GM04504 (cell line): ENCODE measurements around the gene METTL5.
"Not testable (repeated sequence)": the region's sequence is repeated elsewhere in the genome, so short reads cannot be mapped to it uniquely, and the experiment has no call there.

ENCODE experiments used
- DNase-seq: peaks from one replicate; pipeline ENCODE4 v3.0.0-alpha.2; 2012; ENCODE audit warnings: low read depth

The METTL5 gene

DNA sequence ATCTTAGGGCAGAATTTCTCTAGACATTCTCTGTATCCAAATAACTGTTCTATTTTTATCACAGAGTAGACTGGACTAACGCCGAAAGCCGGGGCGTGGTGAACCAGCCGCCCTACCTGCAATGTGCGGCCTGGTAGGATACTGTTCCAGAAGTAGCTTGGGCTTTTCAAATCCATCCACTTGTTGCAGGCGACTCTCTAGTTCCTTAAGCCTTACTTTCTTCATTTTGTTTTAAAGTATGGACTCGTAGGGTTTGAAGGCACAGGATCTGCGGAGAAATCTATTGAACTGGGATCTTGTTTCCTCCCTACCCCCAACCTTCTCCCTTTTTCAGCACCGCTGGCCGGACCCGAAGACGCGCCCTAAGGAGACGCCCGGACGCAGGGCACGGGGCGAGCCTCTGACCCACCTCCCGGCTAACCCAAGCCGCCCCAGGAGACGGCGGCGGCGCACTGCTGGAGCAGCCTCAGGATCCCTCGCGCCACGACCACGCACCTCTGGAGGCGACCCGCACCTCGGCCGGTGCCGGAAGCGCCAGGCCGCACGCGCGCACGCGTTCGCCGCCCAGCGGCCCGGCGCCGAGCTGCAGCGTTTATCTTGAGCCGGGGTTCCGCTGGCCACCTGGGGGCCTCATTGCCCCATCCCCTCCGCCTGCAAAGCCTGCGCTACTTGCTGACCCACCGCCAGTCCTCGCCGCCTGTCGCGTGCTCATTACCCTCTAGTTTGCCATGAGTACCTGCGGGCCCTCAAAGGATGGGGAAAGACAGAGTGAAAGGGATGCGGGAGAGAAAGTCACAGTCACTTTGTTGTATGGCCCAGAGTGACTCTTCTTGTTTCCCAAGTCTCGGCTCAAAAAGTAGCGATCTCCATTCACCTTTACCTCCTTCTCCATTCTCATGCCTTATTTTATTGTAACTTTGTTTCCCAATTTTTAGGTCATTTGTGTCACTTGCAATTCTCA, at the start of gene METTL5:
Gene METTL5 (minus strand): TSS at position 533 of the 961 bp plus-strand sequence. CDS start 308 bp downstream, at position 225.
- DNase-seq: peak; percentile 44

DNA sequence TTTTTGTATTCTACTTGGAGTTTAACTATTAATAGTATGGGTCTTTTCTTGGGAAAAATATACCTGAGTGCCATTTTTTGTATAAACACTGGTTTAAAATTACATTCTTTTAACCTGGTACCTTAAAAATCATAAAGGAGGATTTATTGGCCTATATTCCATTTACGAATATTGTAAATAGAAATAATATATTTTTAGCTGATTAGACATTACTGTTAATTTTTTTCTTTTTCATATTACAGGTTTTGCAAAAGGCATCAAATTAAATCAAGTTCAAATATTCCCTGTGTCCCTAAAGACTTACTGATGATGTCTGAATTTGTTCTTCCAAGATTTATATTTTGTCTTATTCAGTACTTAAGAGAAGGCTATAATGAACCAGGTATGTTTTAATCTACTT, 47.3 kb upstream of the METTL5 start:
- no peak for DNase-seq

DNA sequence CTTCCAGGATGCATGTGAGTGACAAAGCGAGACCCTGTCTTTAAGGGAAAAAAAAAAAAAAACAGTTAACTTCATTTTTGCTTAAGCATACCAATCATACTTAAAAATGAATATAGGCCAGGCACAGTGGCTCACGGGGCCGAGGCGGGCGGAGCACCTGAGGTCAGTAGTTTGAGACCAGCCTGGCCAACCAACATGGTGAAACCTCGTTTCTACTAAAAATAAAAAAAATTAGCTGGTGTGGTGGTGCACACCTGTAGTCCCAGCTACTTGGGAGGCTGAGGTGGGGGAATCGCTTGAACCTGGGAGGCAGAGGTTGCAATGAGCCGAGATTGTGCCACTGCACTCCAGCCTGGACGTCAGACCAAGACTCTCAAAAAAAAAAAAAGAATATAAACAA, 46.7 kb upstream of the METTL5 start:
- DNase-seq: not testable (repeated sequence)

DNA sequence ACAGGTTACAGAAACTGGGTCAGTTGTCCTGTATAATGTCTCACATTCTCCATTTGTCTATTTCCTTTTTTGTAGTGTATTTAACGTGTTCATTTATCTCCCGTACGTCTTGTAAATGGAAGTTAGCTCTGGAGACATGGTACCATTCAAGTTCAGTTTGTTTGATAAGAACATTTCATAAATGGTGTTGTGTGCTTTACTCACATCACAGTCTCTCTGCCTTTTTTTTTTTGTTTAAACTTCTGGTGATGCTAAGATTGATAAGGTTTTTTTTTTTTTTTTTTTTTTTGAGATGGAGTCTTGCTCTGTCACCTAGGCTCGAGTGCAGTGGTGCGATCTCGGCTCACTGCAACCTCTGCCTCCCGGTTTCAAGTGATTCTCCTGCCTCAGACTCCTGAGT, 44.2 kb upstream of the METTL5 start:
- no peak for DNase-seq

DNA sequence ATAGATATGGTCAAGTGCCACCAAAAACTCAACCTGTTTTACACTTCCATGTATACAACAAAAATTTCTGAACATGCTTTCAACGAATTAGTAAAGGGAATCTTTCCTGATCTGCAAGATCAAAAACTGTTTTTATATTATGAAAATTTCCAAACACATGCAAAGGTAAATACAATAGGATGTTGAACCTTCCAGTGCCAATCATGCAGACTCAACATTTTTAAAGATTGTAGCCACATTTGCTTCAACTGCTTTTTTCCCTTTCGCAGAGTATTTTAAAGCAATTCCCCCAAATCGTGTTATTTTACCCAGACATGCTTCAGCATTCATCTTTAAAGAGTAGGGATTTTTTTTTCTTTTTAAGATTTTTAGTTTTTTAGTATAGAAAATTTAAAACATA, 42.9 kb upstream of the METTL5 start:
- no peak for DNase-seq

DNA sequence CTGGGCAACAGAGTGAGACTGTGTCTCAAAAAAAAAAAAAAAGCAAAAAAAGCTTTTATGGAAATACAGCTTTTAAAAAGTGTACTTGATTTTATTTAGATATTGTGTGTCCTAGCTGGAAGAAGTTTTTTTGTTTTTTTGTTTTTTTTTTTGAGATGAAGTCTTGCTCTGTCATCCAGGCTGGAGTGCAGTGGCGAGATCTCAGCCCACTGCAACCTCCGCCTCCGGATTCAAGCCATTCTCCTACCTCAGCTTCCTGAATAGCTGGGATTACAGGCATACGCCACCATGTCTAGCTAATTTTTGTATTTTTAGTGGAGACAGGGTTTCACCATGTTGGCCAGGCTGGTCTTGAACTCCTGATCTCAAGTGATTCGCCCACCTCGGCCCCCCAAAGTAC, 41.5 kb upstream of the METTL5 start:
- not testable (repeated sequence) for DNase-seq

DNA sequence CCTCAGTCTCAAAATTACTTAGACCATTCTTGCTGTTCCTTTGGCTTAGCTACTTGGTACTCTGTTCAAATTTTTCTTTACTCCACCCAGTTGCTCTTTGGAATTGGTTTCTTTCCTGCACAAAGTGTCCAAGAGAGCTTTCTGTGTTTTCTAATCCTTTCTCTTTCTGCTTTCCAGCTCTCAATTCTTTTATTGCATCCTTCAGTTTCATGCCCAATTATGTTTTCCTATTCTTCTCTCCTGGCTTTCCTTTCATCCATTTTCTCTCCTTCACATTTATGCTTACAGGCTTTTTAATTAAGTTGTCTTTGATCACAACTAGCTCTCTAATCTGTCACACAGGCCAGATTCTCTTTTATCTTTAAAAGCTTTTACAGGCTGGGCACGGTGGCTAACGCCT, 40.8 kb upstream of the METTL5 start:
- no peak for DNase-seq

DNA sequence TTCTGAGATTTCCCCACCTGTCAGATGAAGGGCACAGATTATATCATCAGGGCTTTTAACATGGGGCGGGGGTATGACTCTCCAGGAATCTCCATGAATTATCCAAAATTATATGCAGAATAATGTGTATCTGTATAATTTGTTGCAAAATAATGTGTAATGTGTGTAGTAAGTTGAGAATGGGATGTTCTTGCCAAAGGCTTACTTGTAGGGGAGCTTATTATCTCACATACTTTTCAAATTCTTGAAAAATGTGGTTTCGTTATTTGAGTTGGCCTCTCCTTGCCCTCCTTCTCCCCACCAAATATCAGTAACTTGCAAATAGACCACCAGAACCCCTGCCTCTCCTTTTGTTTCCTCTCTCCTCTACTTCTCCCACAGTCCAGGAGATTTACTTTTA, 38.1 kb upstream of the METTL5 start:
- DNase-seq: no peak

DNA sequence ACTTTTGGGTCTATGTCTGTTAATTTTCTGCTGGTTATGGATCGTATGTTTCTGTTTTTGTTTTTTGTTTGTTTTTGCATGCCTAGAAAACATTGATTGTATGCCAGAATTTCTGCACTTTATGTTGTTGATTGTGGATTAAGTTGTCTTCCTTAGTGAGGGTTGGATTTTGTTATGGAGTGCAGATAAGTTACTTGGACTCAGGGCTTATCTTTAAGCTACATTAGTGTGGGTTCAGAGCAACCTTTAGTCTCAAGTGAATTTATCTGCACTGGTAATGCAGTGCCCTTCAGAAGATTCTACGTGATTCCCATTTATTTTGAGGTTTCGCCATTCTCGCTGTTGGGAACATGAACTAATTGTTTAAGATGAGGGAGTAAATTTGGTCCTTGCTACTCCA, 35.4 kb upstream of the METTL5 start:
- no peak for DNase-seq

DNA sequence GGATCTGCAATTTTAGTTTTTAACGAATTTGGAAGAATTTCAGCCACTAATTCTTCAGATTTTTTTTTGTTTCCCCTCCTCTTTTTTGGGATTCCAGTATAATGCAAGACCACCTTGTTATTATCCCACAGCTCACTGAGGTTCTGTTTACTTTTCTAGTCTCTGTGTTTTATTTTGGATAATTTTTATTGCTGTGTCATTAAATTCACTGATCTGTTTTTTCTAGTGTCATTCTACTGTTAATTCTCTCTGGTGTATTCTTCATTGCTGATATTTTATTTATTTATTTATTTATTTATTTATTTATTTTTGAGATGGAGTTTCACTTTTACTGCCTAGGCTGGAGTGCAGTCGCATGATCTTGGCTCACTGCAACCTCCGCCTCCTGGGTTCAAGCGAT, 34.7 kb upstream of the METTL5 start:
- DNase-seq: no peak

DNA sequence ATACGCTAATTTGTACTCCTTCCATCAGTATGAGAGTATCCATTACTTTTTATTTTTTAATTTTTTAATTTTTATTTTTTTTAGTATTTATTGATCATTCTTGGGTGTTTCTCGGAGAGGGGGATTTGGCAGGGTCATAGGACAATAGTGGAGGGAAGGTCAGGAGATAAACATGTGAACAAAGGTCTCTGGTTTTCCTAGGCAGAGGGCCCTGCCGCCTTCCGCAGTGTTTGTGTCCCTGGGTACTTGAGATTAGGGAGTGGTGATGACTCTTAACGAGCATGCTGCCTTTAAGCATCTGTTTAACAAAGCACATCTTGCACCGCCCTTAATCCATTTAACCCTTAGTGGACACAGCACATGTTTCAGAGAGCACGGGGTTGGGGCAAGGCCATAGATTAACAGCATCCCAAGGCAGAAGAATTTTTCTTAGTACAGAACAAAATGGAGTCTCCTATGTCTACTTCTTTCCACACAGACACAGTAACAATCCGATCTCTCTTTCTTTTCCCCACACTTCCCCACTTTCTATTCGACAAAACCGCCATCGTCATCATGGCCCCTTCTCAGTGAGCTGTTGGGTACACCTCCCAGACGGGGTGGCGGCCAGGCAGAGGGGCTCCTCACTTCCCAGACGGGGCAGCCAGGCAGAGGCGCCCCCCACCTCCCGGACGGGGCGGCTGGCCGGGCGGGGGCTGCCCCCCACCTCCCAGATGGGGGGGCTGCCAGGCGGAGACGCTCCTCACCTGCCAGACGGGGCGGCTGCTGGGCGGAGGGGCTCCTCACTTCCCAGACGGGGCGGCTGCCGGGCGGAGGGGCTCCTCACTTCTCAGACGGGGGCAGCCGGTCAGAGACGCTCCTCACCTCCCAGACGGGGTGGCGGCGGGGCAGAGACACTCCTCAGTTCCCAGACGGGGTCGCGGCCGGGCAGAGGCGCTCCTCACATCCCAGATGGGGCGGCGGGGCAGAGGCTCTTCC, 30.9 kb upstream of the METTL5 start:
- DNase-seq: not testable (repeated sequence)

DNA sequence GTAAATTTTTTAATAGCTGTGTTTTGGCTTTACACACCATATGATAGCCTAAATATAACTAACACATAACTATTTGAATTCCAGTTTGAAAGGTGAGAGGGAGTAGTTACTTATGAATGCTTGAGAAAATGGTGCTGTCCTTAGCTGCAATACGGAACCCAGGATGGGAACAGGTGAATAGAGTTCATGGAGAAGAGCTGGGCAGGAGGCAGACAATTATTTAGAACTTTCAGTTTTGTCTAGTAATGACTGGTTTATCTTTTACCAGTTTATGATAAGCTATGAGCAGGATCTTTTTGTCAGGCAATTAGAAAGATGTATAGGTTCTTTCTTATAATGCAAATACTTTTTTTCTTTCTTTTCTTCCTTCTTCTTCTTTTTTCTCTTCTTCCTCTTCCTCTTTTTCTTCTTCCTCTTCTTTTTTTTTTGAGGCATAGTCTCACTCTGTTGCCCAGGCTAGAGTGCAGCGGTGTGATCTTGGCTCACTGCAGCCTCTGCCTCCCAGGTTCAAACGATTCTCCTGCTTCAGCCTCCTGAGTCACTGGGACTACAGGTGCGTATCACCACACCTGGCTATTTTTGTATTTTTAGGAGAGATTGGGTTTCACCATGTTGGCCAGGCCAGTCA, 28.4 kb upstream of the METTL5 start:
- no peak for DNase-seq

DNA sequence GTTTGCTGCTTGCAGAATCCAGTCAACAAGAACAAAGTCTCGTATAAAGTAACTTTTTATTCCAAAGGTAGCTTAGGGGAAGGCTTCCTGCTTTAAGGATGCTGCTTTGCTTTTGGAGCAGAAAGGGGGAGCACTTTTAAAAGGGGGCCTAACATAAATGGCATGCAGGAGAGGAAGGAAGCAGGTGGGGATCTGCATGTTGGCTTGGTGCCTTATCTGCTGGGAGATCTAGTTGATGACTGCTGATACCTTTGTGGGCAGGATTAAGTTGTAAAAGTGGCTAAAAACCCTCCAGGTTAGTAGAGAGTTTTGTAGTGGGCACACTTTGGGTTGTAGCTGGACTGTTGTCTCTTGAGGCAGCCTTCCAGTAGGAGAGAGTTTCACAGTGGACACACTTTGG, 25.0 kb upstream of the METTL5 start:
- no peak for DNase-seq

DNA sequence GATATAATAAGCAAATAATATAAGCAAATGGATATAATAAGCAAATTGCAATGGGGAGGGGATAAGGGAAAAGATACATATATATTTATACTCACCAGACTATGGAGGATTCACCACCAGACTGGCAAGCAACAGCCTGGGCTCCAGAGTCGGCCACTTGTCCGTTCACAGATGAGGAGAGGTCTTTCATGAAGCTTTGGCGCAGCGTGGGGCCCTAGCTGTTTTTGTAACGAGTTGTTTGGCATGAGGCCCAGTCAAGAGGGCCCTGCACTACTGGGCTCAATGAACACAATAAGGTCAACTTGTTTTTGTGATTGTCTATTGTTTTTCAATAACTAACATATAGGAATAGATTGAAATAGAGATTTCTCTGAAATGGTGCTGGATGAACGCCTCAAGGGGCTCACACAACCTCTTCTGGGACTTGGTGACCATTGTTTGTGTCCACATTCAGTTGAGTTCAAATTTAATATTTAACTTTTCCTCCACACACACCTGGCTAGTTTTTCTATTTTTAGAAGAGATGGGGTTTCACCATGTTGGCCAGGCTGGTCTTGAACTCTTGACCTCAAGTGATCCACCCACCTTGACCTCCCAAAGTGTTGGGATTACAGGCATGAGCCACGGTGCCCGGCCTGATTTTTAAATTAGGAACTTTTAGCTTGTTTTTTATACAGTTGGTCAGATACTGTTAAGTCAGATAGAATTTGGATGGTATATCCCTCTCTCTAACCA, 24.4 kb upstream of the METTL5 start:
- DNase-seq: not testable (repeated sequence)

DNA sequence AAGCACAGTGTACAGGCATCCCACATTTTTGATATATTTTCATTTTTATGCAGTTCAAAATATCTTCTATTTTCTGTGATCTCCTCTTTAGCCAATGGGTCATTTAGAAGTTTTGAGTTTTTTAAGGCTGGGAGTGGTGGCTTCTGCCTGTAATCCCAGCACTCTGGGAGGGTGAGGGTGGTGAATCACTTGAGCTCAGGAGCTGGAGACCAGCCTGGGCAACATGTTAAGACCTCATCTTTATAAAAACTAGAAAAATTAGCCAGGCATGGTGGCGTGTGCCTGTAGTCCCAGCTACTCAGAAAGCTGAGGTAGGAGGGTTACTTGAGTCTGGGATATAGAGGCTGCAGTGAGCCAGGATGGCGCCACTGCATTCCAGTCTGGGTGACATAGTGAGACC, 20.3 kb upstream of the METTL5 start:
- no peak for DNase-seq

DNA sequence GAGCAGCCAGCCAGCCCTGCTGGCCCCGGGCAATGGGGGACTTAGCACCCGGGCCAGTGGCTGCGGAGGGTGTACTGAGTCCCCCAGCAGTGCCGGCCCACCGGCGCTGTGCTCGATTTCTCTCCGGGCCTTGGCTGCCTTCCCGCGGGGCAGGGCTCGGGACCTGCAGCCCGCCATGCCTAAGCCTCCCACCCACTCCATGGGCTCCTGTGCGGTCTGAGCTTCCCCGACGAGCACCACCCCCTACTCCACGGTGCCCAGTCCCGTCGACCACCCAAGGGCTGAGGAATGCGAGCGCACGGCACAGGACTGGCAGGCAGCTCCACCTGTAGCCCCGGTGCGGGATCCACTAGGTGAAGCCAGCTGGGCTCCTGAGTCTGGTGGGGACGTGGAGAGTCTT, 16.9 kb upstream of the METTL5 start:
- not testable (repeated sequence) for DNase-seq

DNA sequence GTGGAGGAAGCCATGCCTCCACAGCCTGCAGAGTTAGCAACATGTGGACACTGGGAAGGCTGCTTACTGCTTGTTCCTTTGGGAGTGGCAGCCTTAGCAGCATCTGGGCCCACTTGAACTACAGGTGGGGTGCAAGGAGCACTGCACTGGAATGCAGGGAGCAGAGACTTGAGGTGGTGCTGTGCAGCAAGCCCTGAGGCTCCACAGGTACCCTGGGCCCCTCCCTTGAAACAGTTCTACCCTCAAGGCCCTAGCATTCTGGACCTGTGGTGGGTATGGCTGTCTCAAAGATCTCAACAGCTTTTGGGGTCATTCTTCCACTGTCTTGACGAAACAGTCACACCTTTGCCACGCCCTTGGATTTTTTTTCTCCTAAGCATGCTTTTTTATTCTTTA, 16.0 kb upstream of the METTL5 start:
- DNase-seq: no peak

DNA sequence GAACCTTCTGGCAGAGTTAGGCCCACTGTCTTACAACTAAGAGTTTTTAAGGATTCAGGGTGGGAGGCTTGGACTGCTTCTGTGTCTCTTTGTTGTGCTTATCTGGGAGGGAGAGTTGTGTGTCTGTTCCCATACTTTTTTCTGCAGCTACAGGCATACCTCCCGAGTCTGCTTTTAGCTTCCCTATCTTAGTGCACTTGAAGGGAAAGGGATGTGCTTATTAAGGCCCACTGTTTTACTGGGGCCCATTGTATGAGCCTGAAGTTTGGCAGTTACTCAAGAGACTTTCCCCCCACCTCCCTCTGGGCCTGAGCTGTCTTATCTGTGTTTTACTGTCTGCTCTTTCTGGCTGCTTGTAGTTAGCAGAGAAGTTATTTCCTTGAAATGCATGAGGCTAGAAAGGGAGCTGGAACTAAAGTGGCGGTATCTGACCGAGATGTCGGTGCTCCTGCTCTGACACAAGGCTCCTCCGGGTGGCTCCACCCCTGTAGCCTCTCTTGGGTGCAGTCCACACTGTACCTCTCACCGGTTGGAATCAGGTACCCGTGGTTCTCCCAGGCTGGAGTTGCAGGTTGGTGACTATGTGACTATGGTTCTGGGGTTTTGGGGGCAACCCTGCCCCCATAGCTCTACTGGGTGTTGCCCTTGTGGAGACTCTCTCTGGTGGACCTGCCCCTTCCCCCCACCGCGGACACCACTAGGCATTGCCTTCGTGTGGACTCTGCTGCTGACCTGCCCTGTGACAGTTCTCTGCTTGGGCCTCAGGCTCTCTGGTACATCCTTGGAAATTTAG, 15.4 kb upstream of the METTL5 start:
- DNase-seq: no peak

DNA sequence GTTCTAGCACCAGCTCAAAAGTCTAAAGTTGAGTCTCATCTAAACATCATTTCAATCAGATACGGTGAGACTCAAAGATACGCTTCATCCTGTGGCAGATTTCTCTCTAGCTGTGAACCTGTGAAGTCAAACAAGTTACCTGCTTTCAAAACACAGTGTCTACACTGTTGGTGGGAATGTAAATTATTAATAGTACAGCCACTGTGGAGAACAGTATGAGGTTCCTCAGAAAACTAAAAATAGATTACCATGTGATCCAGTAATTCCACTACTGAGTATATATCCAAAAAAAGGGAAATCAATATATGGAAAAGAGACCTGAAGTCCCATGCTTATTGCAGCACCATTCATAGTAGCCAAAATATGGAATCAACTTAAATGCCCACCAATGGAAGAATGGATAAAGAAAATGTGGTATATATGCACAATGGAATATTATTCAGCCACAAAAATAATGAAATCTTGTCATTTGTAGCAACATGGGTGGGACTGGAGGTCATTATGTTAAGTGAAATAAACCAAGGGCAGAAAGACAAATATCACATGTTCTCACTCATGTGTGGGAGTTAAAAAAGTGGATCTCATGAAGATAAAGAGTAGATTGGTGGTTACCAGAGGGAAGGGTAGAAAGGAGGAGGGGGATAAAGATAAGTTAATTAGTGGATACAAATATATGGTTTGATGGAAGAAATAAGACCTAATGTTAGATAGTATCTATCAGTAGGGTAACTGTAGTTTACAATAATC, 14.2 kb upstream of the METTL5 start:
- DNase-seq: no peak

DNA sequence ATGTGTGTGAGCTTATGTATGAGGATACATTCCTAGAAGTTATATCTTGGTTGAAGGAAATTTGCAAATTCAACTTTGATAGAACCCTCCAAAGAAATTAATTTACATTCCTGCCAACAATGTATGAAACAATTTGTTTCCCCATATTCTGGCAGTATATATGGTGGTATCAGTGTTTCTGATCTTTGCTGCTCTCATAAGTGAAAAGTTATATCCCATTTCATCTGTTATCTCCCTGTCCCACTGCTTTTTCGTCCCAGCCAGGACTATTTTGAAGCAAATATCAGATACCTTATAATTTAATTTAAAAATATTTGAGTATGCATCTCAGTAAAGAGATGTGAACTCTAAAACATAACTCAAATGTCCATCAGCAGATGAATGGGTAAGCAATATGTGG, 9.7 kb upstream of the METTL5 start:
- no peak for DNase-seq
